ENCODE results near the gene RPTOR.

RPTOR gene

GRCh38 chr17:81002013-81002384 is 457.4 kb downstream of the RPTOR start:
- DNase-seq (ENCODE audit: low spot score): no peak

GRCh38 chr17:81002409-81003361 is 458.0 kb downstream of the RPTOR start:
- peak; percentile 81 for DNase-seq (ENCODE audit: low spot score)

DNA sequence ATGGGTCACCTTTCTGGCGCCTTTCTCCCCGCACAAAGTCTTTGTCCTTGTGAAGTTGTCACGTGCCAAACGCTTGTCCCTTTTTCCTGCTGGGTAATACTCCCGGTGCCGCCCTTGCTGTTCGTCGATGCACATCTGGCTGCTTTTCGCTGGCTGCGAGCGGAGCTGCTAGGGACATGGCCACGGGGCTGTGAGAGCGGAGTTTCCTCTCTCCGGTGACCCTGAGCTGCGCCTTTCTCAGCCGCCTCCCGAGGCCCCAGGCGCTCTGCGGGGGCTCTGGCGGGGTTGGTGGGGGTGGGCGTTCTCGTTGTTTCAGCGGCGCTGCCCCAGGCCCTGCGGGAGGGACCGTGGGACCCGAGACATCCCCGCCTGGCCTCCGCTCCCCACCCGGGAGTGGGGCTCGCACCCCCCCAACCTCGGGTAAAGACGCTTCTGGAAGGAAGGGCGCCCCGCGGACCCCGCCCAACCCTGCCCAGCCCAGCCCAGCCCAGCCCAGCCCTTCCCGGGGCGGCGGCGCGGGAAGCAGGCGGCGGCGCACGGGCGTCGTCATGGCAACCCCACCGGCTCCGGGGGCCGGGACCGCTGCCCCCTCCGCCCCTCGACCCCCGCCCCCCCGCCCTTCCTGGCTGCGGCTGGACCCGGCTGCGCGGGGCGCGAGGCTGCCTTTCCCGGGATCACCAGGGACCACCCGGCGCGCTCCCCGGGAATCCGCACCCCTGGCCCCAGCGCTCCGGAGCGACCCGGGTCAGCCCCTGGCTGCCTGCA is 459.3 kb downstream of the RPTOR start:
- peak; percentile 56 for DNase-seq (ENCODE audit: low spot score)

- no peak for DNase-seq (ENCODE audit: low spot score)
These were observed 462.3 kb downstream of the RPTOR start for GRCh38 chr17:81006891-81007290.

DNA sequence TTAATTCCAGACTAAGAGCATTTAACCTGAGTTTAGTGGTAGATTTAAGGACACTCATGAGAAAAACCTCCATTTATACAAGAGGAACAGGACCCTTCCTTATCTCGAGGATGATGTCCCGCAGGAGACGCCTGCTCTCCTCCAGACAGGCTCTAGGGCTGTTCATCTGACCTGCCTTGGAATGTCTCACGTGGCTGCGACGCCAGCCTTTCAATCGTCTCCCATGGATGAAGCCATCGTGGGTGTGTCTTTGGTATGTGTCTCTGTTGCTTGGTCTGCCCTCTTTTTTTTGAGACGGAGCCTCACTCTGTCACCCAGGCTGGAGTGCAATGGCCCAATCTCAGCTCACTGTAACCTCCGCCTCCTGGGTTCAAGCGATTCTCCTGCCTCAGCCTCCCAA is 463.5 kb downstream of the RPTOR start:
- DNase-seq (ENCODE audit: low spot score): no peak

- no peak for DNase-seq (ENCODE audit: low spot score)
These were observed 464.5 kb downstream of the RPTOR start for GRCh38 chr17:81009136-81009535.

GRCh38 chr17:81010935-81011334 is 466.3 kb downstream of the RPTOR start:
- DNase-seq (ENCODE audit: low spot score): no peak

DNA sequence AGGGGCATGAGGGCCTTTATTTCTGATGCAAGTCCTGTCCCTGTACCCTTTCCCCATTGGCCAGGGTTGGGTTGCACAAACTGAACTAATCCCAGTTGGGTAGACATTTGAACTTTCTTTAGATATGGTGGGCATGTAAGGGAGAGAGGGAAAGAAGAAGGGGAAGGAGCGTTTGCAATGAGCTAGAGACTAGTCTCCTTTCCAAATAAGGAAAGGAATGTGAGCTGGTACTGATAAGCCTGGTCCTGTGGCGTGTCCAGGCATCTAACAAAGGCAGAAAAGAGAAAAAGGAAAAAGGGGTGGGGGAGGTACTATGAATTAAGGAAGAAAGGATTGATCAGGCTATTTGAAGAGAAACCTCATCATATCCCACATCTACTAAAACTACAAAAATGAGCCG is 467.3 kb downstream of the RPTOR start:
- no peak for DNase-seq (ENCODE audit: low spot score)

DNA sequence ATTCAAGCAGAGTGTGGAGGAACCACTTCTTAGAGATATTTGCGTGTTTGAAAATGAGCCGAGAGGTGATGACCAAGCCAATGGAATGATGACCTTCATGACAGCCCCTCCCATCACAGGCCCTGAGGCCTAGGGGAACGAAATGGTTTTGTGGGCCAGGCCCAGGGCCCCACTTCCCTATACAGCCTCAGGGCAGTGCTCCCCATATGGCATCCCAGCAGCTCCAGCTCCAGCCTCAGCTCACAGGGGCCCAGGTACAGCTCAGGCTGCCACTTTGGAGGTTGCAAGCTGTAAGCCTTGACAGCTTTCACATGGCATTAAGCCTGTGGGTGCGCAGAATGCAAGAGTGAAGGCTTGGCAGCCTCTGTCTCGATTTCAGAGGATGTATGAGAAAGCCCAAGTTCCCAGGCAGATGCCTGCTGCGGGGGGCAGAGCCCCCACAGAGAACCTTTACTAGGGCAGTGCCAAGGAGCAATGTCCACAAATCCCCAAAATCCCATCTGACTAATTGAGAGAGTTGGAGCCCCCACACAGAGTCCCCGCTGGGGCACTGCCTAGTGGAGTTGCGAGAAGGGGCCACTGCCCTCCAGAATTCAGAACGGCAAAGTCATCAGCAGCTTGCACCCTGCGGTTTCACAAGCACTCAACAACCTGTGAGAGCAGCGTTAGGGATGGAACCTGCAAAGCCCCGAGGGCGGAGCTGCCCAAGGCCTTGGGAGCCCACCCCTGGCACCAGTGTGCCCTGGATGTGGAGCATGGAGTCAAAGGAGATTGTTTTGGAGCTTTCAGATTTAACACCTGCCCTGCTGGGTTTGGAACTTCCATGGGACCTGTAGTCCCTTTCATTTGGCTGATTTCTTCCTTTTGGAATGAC is 468.2 kb downstream of the RPTOR start:
- DNase-seq (ENCODE audit: low spot score): no peak

- no peak for DNase-seq (ENCODE audit: low spot score)
These were observed 469.0 kb downstream of the RPTOR start for GRCh38 chr17:81013642-81014041.

DNA sequence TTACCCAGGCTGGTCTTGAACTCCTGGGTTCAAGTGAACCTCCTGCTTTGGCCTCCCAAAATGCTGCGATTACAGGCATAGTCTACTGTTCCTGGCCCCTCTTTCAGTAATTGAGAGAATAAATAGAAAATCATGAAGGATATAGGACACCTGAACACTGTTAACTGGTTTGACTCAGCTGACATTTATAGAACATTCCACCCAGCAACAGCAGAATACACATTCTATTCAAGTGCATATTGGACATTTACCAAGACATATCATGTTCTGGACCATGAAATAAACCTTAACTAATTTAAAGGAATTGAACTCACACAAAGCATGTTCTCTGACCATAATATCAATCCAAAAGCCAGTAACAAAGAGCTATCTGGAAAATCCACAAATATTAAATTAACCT is 470.5 kb downstream of the RPTOR start:
- DNase-seq (ENCODE audit: low spot score): no peak
